ENCODE data around the gene FRS2.

The FRS2 gene

GRCh38 chr12:69502345-69503081, 32.3 kb downstream of the FRS2 start:
- peak; percentile 50 for DNase-seq (ENCODE audit: low read depth)

GRCh38 chr12:69508091-69508490, 37.9 kb downstream of the FRS2 start:
- DNase-seq (ENCODE audit: low read depth), result no peak

- DNase-seq (ENCODE audit: low read depth), result no peak
These were observed 38.4 kb downstream of the FRS2 start for GRCh38 chr12:69508621-69509020.

- DNase-seq (ENCODE audit: low read depth), result no peak
These were observed 39.1 kb downstream of the FRS2 start for GRCh38 chr12:69509308-69509736.

- no peak for DNase-seq (ENCODE audit: low read depth)
These were observed 40.0 kb downstream of the FRS2 start for GRCh38 chr12:69509904-69510827.

- DNase-seq (ENCODE audit: low read depth), result no peak
These were observed 40.8 kb downstream of the FRS2 start for GRCh38 chr12:69511016-69511415.

GRCh38 chr12:69511469-69512267, 41.5 kb downstream of the FRS2 start:
- DNase-seq (ENCODE audit: low read depth), result no peak

- DNase-seq (ENCODE audit: low read depth), result no peak
These were observed 42.6 kb downstream of the FRS2 start for GRCh38 chr12:69512820-69513219.

- DNase-seq (ENCODE audit: low read depth), result no peak
These were observed 43.1 kb downstream of the FRS2 start for GRCh38 chr12:69513297-69513696.

- DNase-seq (ENCODE audit: low read depth), result no peak
These were observed 43.9 kb downstream of the FRS2 start for GRCh38 chr12:69514111-69514510.

- no peak for DNase-seq (ENCODE audit: low read depth)
These were observed 44.7 kb downstream of the FRS2 start for GRCh38 chr12:69514845-69515244.

- no peak for DNase-seq (ENCODE audit: low read depth)
These were observed 45.3 kb downstream of the FRS2 start for GRCh38 chr12:69515394-69515930.

- DNase-seq (ENCODE audit: low read depth), result no peak
These were observed 46.8 kb downstream of the FRS2 start for GRCh38 chr12:69516950-69517349.

GRCh38 chr12:69517406-69517805, 47.2 kb downstream of the FRS2 start:
- DNase-seq (ENCODE audit: low read depth), result no peak

- no peak for DNase-seq (ENCODE audit: low read depth)
These were observed 49.7 kb downstream of the FRS2 start for GRCh38 chr12:69519871-69520270.

GRCh38 chr12:69523433-69524330, 53.5 kb downstream of the FRS2 start:
- DNase-seq (ENCODE audit: low read depth), result no peak

GRCh38 chr12:69524331-69524630, 54.1 kb downstream of the FRS2 start:
- no peak for DNase-seq (ENCODE audit: low read depth)

- no peak for DNase-seq (ENCODE audit: low read depth)
These were observed 54.7 kb downstream of the FRS2 start for GRCh38 chr12:69524755-69525469.

GRCh38 chr12:69527506-69528272, 57.5 kb downstream of the FRS2 start:
- peak; percentile 36 for DNase-seq (ENCODE audit: low read depth)

GRCh38 chr12:69529021-69529420, 58.8 kb downstream of the FRS2 start:
- DNase-seq (ENCODE audit: low read depth), result no peak

All from GM04504 (cell line).